Endothelial cell of umbilical vein (primary cell): ENCODE measurements around the gene SRCAP. TPM values are rescaled to one million over a fixed set of nuclear protein-coding genes. Genes with fewer than 3 reads are reported as not detected.

ENCODE experiments used
- BruUV-seq: library from RNA; stranded (reverse); fragments of 400-500 nt; replicated peaks from 2 replicates; lab custom pipeline; 2021; lab: Mats Ljungman, UMichigan
- CTCF ChIA-PET: fragments of 300-600, 350-600 bp; sonication (Branson Sonifier 250); formaldehyde crosslinking; loops from one replicate; lab custom pipeline; 2021; ENCODE audit warnings: antibody characterized with exemption, inconsistent platforms; lab: Charles Lee
- POLR2A ChIA-PET: fragments of 300-600, 350-600 bp; sonication (Branson Sonifier 250); formaldehyde crosslinking; loops from one replicate; lab custom pipeline; 2021; ENCODE audit warnings: antibody characterized with exemption, inconsistent platforms; lab: Charles Lee
- DNase-seq: peaks from one replicate; pipeline ENCODE4 v3.0.0-alpha.2; 2011; ENCODE audit warnings: low read depth, low spot score
- FAIRE-seq: peaks from 2 replicates; lab custom pipeline; 2011; peaks lifted over from hg19 to GRCh38; lab: Jason Lieb, UNC
- H2AFZ ChIP-seq: 2 replicates; pipeline ENCODE4 v1.6.0; 2012; ENCODE audit warnings: low read depth, low read length, control low read depth, inconsistent platforms
- H3K27ac ChIP-seq: 2 replicates; pipeline ENCODE4 v1.5.1; 2011; ENCODE audit warnings: low read depth, mild to moderate bottlenecking, control low read depth, low read length, moderate library complexity; ENCODE audit not compliant: insufficient read depth
- H3K27me3 ChIP-seq, 2 experiments: 2 replicates each; pipeline versions ENCODE4 v1.6.0 to v1.6.1; 2011; ENCODE audit warnings: low read length in 2 of 2, mixed read lengths in 1 of 2; ENCODE audit not compliant: control insufficient read depth in 2 of 2, insufficient read depth in 2 of 2
- H3K36me3 ChIP-seq, 2 experiments: 2 replicates in 1 of 2; 3 replicates in 1 of 2; pipeline ENCODE4 v1.5.1; 2011; ENCODE audit warnings: low read length in 2 of 2, mild to moderate bottlenecking in 1 of 2, moderate library complexity in 1 of 2; ENCODE audit not compliant: control insufficient read depth in 2 of 2, insufficient read depth in 2 of 2; ENCODE audit errors: extremely low read depth in 1 of 2
- H3K4me1 ChIP-seq: 3 replicates; pipeline ENCODE4 v1.5.1; 2011; ENCODE audit warnings: mild to moderate bottlenecking, low read length; ENCODE audit not compliant: control insufficient read depth, insufficient read depth; ENCODE audit errors: extremely low read depth
- H3K4me2 ChIP-seq: 2 replicates; pipeline ENCODE4 v1.6.1; 2011; ENCODE audit warnings: low read length, control low read depth, mixed read lengths; ENCODE audit not compliant: insufficient read depth
- H3K4me3 ChIP-seq, 3 experiments: fragments of 200-600 bp in 1 of 3; sonication (generic), shearing (Covaris generic) in 1 of 3; replicated peaks in 1 of 3; 2 replicates each; pipeline ENCODE4 v1.5.1; 2011 to 2016; ENCODE audit warnings: control low read depth in 3 of 3, low read length in 3 of 3, mild to moderate bottlenecking in 2 of 3, inconsistent platforms in 1 of 3, low read depth in 1 of 3, moderate library complexity in 1 of 3; ENCODE audit not compliant: insufficient read depth in 1 of 3
- H3K79me2 ChIP-seq: 2 replicates; pipeline ENCODE4 v1.6.0; 2012; ENCODE audit warnings: low read length, inconsistent platforms; ENCODE audit not compliant: control insufficient read depth, insufficient read depth
- H3K9ac ChIP-seq: replicated peaks from 2 replicates; pipeline ENCODE3; 2011; ENCODE audit warnings: low read length, control low read depth; ENCODE audit not compliant: insufficient read depth; ENCODE audit errors: extremely low read depth
- H3K9me1 ChIP-seq: replicated peaks from 3 replicates; pipeline ENCODE4 v1.6.0; 2011; ENCODE audit warnings: mild to moderate bottlenecking, low read length; ENCODE audit not compliant: control insufficient read depth, insufficient read depth; ENCODE audit errors: extremely low read depth
- H3K9me3 ChIP-seq: replicated peaks from 2 replicates; pipeline ENCODE4 v1.5.1; 2012; ENCODE audit warnings: low read length, inconsistent platforms; ENCODE audit not compliant: control insufficient read depth, insufficient read depth
- H4K20me1 ChIP-seq: replicated peaks from 2 replicates; pipeline ENCODE3; 2011; ENCODE audit warnings: mild to moderate bottlenecking, low read length; ENCODE audit not compliant: control insufficient read depth, insufficient read depth; ENCODE audit errors: extremely low read depth
- CTCF ChIP-seq, 2 donors: IDR thresholded peaks; 1 replicate in 1 of 2; 2 replicates in 1 of 2; pipeline ENCODE4 v1.5.1; 2011; ENCODE audit warnings: low read length in 2 of 2, mild to moderate bottlenecking in 2 of 2, moderate library complexity in 2 of 2, control low read depth in 1 of 2, inconsistent platforms in 1 of 2, low read depth in 1 of 2; ENCODE audit not compliant: insufficient read depth in 1 of 2; ENCODE audit errors: extremely low read depth in 1 of 2
- EZH2 ChIP-seq: IDR thresholded peaks from 2 replicates; pipeline ENCODE4 v1.6.1; 2012; ENCODE audit warnings: borderline replicate concordance, low read depth, mild to moderate bottlenecking, moderate library complexity, low read length, inconsistent platforms; ENCODE audit not compliant: severe bottlenecking
- FOS ChIP-seq: IDR thresholded peaks from 2 replicates; pipeline ENCODE4 v1.6.1; 2011; ENCODE audit warnings: mild to moderate bottlenecking, low read length, moderate library complexity, borderline replicate concordance; ENCODE audit not compliant: insufficient read depth
- GATA2 ChIP-seq: IDR thresholded peaks from 2 replicates; pipeline ENCODE4 v1.7.0; 2011; ENCODE audit warnings: low read depth, mild to moderate bottlenecking, moderate library complexity, mixed read lengths, low read length; ENCODE audit not compliant: insufficient read length, insufficient read depth
- JUN ChIP-seq: IDR thresholded peaks from 2 replicates; pipeline ENCODE4 v1.6.1; 2011; ENCODE audit warnings: borderline replicate concordance, low read depth; ENCODE audit not compliant: insufficient read length, insufficient read depth
- MAX ChIP-seq: IDR thresholded peaks from 2 replicates; pipeline ENCODE4 v1.6.1; 2011; ENCODE audit not compliant: insufficient read depth, insufficient read length
- MYC ChIP-seq: IDR thresholded peaks from one replicate; pipeline ENCODE4 v1.6.1; 2011; ENCODE audit warnings: mild to moderate bottlenecking, low read depth, low read length
- POLR2A ChIP-seq: IDR thresholded peaks from 2 replicates; pipeline ENCODE4 v1.6.1; 2012; ENCODE audit warnings: low read depth, mild to moderate bottlenecking, control low read depth, low read length
- POLR2AphosphoS5 ChIP-seq: IDR thresholded peaks from 2 replicates; pipeline ENCODE4 v1.6.1; 2012; ENCODE audit warnings: low read depth, mild to moderate bottlenecking, control low read depth, low read length, moderate library complexity; ENCODE audit not compliant: insufficient read depth
- dilution Hi-C: fragments of 300-500 bp; cut with MboI; formaldehyde crosslinking; loops from one replicate; pipeline ENCODE4 v1.15.0; 2019; ENCODE audit warnings: low sequenced_read_pairs; ENCODE audit not compliant: extremely low pct_ligation_motif_present
- intact Hi-C: fragments of 100-400 bp; cut with micrococcal nuclease; formaldehyde crosslinking; loops from one replicate; pipeline ENCODE4 v1.10.0; 2022
- polyA plus RNA-seq, 4 experiments: library from polyadenylated mRNA; depleted of rRNA in 3 of 4; stranded (reverse) in 3 of 4; unstranded in 1 of 4; fragments of >200 nt; gene quantifications; 2 replicates each; pipeline versions ENCODE4 v1.2.1 to v1.2.3, GENCODE V29; 2011 to 2012; ENCODE audit warnings: missing spikeins in 1 of 4
- total RNA-seq: library from RNA; stranded (reverse); gene quantifications from 2 replicates; pipeline ENCODE4 v1.2.3, GENCODE V29; 2021

Gene SRCAP
- total and polyA plus RNA-seq, 2 donors (not counting 3 experiments of a cell fraction or from before 2014, with no cell fraction given): 11.0 to 77.7 TPM

- CTCF ChIA-PET: no interaction called here
- H3K4me1 ChIP-seq: peaks cover 15% of the 10 kb centered on the region
- H3K27ac ChIP-seq: no peak overlapping the region
- H3K79me2 ChIP-seq: peaks cover 22% of the 10 kb centered on the region
- H3K4me3 ChIP-seq: no peak overlapping the region
- FAIRE-seq (no peak), DNase-seq (no peak)
- no peaks in the 10 kb centered on the region for H3K27me3 ChIP-seq
- peaks cover 18 to 45% of the 10 kb centered on the region in 2 experiments for H3K36me3 ChIP-seq
- H3K9ac ChIP-seq: no peak overlapping the region
- TF ChIP-seq CTCF (IDR thresholded peaks at IDR 0.05; ENCODE audit: extremely low read depth in 1 of 2, insufficient read depth in 1 of 2, low read depth in 1 of 2, low read length in 2 of 2): no peak
- no peak for TF ChIP-seq POLR2A
- TF ChIP-seq MAX: no peak
- no peak for TF ChIP-seq EZH2
- no peak for TF ChIP-seq POLR2AphosphoS5
- no peak for TF ChIP-seq FOS
- no peak for TF ChIP-seq JUN
- no peak for TF ChIP-seq GATA2
- no peak for TF ChIP-seq MYC
- H3K4me2 ChIP-seq: no peak overlapping the region
- BruUV-seq: no TSS peak
- POLR2A ChIA-PET: no interaction called here
- H3K9me3 ChIP-seq: no peaks in the 10 kb centered on the region
- H2AFZ ChIP-seq: no peak overlapping the region
- intact Hi-C loops: loop anchor here (5.0 kb wide), 1 partner anchor 158 kb away; the partner anchor contains the start of gene FBXL19
- H4K20me1 ChIP-seq: no peaks in the 10 kb centered on the region
- H3K9me1 ChIP-seq: no peaks in the 10 kb centered on the region
- dilution Hi-C loops: no loop called here
These were observed 65.1 kb downstream of the SRCAP start for GRCh38 chr16:30764086-30764485.
